ENCODE results near the gene PSMB7.

- TF ChIP-seq REST (IDR thresholded peaks at IDR 0.05; ENCODE audit: low read depth) (no peak), NFIC (IDR thresholded peaks at IDR 0.05) (no peak), MAX (IDR thresholded peaks at IDR 0.05) (no peak)
Measured at GRCh38 chr9:124315882-124316281, 99.4 kb downstream of the PSMB7 start.
